C4-2B (cell line): Measurements from ENCODE around the gene HDAC1.

Experiments
- ZFX ChIP-seq: fragments of 450-650 bp; IDR thresholded peaks from 2 replicates; pipeline ENCODE4 v1.6.1; 2017
- TF ChIP-seq, protein P1 (sequence below): fragments of 450-650 bp; conservative IDR thresholded peaks from 2 replicates; pipeline ENCODE4 v1.5.1; 2017; ENCODE audit warnings: mild to moderate bottlenecking

DNA sequence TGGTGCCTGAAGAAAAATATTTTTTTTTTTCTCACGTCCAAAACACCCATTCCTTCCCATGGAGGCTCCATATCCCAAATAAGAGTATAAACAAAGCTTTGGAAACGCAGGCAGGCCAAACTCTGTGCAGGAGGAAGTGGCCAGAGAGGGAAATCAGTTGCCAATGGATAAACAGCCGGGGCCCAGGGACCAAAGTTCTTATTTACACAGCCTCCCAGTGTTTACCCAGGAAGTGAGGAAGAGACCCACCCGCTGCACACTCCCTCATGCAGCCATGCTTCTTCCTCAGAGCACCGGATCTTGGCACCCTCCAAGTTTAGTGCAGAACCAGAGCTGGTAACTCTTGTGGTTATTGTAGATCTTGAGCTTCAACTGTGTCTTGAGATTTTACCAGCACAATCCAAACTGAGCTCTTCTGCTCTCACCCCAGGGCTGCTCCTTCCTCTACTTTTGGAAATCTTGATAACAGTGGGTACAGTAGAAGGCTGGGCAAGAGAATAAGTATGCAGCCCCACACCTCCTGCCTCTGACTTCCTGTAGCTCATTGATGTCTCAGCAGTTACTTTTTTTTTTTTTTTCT lies 29.9 kb downstream of the HDAC1 start:
- TF ChIP-seq, protein P1, sequence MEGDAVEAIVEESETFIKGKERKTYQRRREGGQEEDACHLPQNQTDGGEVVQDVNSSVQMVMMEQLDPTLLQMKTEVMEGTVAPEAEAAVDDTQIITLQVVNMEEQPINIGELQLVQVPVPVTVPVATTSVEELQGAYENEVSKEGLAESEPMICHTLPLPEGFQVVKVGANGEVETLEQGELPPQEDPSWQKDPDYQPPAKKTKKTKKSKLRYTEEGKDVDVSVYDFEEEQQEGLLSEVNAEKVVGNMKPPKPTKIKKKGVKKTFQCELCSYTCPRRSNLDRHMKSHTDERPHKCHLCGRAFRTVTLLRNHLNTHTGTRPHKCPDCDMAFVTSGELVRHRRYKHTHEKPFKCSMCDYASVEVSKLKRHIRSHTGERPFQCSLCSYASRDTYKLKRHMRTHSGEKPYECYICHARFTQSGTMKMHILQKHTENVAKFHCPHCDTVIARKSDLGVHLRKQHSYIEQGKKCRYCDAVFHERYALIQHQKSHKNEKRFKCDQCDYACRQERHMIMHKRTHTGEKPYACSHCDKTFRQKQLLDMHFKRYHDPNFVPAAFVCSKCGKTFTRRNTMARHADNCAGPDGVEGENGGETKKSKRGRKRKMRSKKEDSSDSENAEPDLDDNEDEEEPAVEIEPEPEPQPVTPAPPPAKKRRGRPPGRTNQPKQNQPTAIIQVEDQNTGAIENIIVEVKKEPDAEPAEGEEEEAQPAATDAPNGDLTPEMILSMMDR, result no peak
- TF ChIP-seq ZFX, result no peak
